ENCODE measurements around the gene MKX.
"Not testable (repeated sequence)": the region's sequence is repeated elsewhere in the genome, so short reads cannot be mapped to it uniquely, and the experiment has no call there.

The MKX gene

GRCh38 chr10:27688991-27689390 lies 56.6 kb downstream of the MKX start:
- no peak overlapping the region for H3K27ac Mint-ChIP-seq
- H3K4me3 Mint-ChIP-seq = no peak overlapping the region
- H3K4me1 Mint-ChIP-seq (ENCODE audit: low read depth) = no peaks in the 10 kb centered on the region
- peaks cover 10% of the 10 kb centered on the region for H3K27me3 Mint-ChIP-seq
- peaks cover 12% of the 10 kb centered on the region for H3K9me3 Mint-ChIP-seq (ENCODE audit: low read depth)
- H3K36me3 Mint-ChIP-seq = no peaks in the 10 kb centered on the region

- H3K36me3 Mint-ChIP-seq = no peaks in the 10 kb centered on the region
- no peaks in the 10 kb centered on the region for H3K4me1 Mint-ChIP-seq (ENCODE audit: low read depth)
These were observed 57.3 kb downstream of the MKX start for GRCh38 chr10:27688276-27688675.

GRCh38 chr10:27687743-27688142 lies 57.9 kb downstream of the MKX start:
- Mint-ChIP-seq H3K36me3 (no peaks in the 10 kb centered on the region), H3K4me3 (no peak overlapping the region), H3K27ac (no peak overlapping the region), H3K4me1 (ENCODE audit: low read depth) (no peaks in the 10 kb centered on the region), H3K27me3 (peaks cover 8% of the 10 kb centered on the region), H3K9me3 (ENCODE audit: low read depth) (peaks cover 12% of the 10 kb centered on the region)

More at GRCh38 chr10:27688276-27688675, 57.3 kb downstream of the MKX start:
- peaks cover 8% of the 10 kb centered on the region for H3K27me3 Mint-ChIP-seq
- H3K27ac Mint-ChIP-seq = no peak overlapping the region
- no peak overlapping the region for H3K4me3 Mint-ChIP-seq
- H3K9me3 Mint-ChIP-seq (ENCODE audit: low read depth) = peaks cover 12% of the 10 kb centered on the region

GRCh38 chr10:27687326-27687725 lies 58.3 kb downstream of the MKX start:
- no peak overlapping the region for H3K4me3 Mint-ChIP-seq
- no peak overlapping the region for H3K27ac Mint-ChIP-seq
- no peaks in the 10 kb centered on the region for H3K36me3 Mint-ChIP-seq
- peaks cover 12% of the 10 kb centered on the region for H3K9me3 Mint-ChIP-seq (ENCODE audit: low read depth)
- no peaks in the 10 kb centered on the region for H3K4me1 Mint-ChIP-seq (ENCODE audit: low read depth)
- H3K27me3 Mint-ChIP-seq = peaks cover 8% of the 10 kb centered on the region

GRCh38 chr10:27685681-27686080 lies 59.9 kb downstream of the MKX start:
- Mint-ChIP-seq H3K27me3 (peaks cover 8% of the 10 kb centered on the region), H3K4me1 (ENCODE audit: low read depth) (no peaks in the 10 kb centered on the region), H3K36me3 (no peaks in the 10 kb centered on the region), H3K27ac (no peak overlapping the region), H3K9me3 (ENCODE audit: low read depth) (peaks cover 12% of the 10 kb centered on the region), H3K4me3 (no peak overlapping the region)

- no peaks in the 10 kb centered on the region for H3K9me3 Mint-ChIP-seq (ENCODE audit: low read depth)
- H3K27ac Mint-ChIP-seq = no peak overlapping the region
- H3K4me3 Mint-ChIP-seq = no peak overlapping the region
- H3K27me3 Mint-ChIP-seq = peaks cover 2% of the 10 kb centered on the region
- H3K36me3 Mint-ChIP-seq = no peaks in the 10 kb centered on the region
- no peaks in the 10 kb centered on the region for H3K4me1 Mint-ChIP-seq (ENCODE audit: low read depth)
These were observed 62.4 kb downstream of the MKX start for GRCh38 chr10:27683226-27683625.

- H3K27ac Mint-ChIP-seq; H3K4me1 Mint-ChIP-seq (ENCODE audit: low read depth); H3K9me3 Mint-ChIP-seq (ENCODE audit: low read depth); H3K36me3 Mint-ChIP-seq; H3K4me3 Mint-ChIP-seq; H3K27me3 Mint-ChIP-seq: not testable (repeated sequence)
These were observed 63.8 kb downstream of the MKX start for GRCh38 chr10:27681795-27682194.

- Mint-ChIP-seq H3K36me3 (no peaks in the 10 kb centered on the region), H3K9me3 (ENCODE audit: low read depth) (no peaks in the 10 kb centered on the region), H3K27ac (no peak overlapping the region), H3K27me3 (no peaks in the 10 kb centered on the region), H3K4me3 (no peak overlapping the region), H3K4me1 (ENCODE audit: low read depth) (no peaks in the 10 kb centered on the region)
These were observed 64.7 kb downstream of the MKX start for GRCh38 chr10:27680691-27681605.

- no peaks in the 10 kb centered on the region for H3K36me3 Mint-ChIP-seq
These were observed 65.5 kb downstream of the MKX start for GRCh38 chr10:27680006-27680557.

GRCh38 chr10:27679369-27679912 lies 66.2 kb downstream of the MKX start:
- Mint-ChIP-seq H3K4me3 (no peak overlapping the region), H3K36me3 (no peaks in the 10 kb centered on the region), H3K27ac (no peak overlapping the region), H3K4me1 (ENCODE audit: low read depth) (no peaks in the 10 kb centered on the region), H3K9me3 (ENCODE audit: low read depth) (no peaks in the 10 kb centered on the region), H3K27me3 (no peaks in the 10 kb centered on the region)

More at GRCh38 chr10:27680006-27680557, 65.5 kb downstream of the MKX start:
- Mint-ChIP-seq H3K9me3 (ENCODE audit: low read depth) (no peaks in the 10 kb centered on the region), H3K27ac (no peak overlapping the region), H3K4me1 (ENCODE audit: low read depth) (no peaks in the 10 kb centered on the region), H3K4me3 (no peak overlapping the region), H3K27me3 (no peaks in the 10 kb centered on the region)

- Mint-ChIP-seq H3K9me3 (ENCODE audit: low read depth) (no peaks in the 10 kb centered on the region), H3K27me3 (no peaks in the 10 kb centered on the region), H3K4me3 (no peak overlapping the region), H3K27ac (no peak overlapping the region), H3K36me3 (no peaks in the 10 kb centered on the region), H3K4me1 (ENCODE audit: low read depth) (no peaks in the 10 kb centered on the region)
These were observed 67.5 kb downstream of the MKX start for GRCh38 chr10:27678166-27678565.

GRCh38 chr10:27673065-27673464 lies 72.6 kb downstream of the MKX start:
- H3K9me3 Mint-ChIP-seq (ENCODE audit: low read depth) = no peaks in the 10 kb centered on the region
- no peaks in the 10 kb centered on the region for H3K4me1 Mint-ChIP-seq (ENCODE audit: low read depth)
- no peaks in the 10 kb centered on the region for H3K27me3 Mint-ChIP-seq
- H3K4me3 Mint-ChIP-seq = no peak overlapping the region
- H3K27ac Mint-ChIP-seq = no peak overlapping the region
- H3K36me3 Mint-ChIP-seq = no peaks in the 10 kb centered on the region

- H3K4me1 Mint-ChIP-seq (ENCODE audit: low read depth) = no peaks in the 10 kb centered on the region
- no peaks in the 10 kb centered on the region for H3K27me3 Mint-ChIP-seq
- H3K9me3 Mint-ChIP-seq (ENCODE audit: low read depth) = no peaks in the 10 kb centered on the region
- no peak overlapping the region for H3K4me3 Mint-ChIP-seq
- no peak overlapping the region for H3K27ac Mint-ChIP-seq
- H3K36me3 Mint-ChIP-seq = no peaks in the 10 kb centered on the region
These were observed 73.8 kb downstream of the MKX start for GRCh38 chr10:27671821-27672220.

GRCh38 chr10:27664461-27664860 lies 81.2 kb downstream of the MKX start:
- H3K27ac Mint-ChIP-seq = no peak overlapping the region
- peaks cover 17% of the 10 kb centered on the region for H3K27me3 Mint-ChIP-seq
- no peaks in the 10 kb centered on the region for H3K4me1 Mint-ChIP-seq (ENCODE audit: low read depth)
- no peaks in the 10 kb centered on the region for H3K9me3 Mint-ChIP-seq (ENCODE audit: low read depth)
- no peak overlapping the region for H3K4me3 Mint-ChIP-seq
- no peaks in the 10 kb centered on the region for H3K36me3 Mint-ChIP-seq

GRCh38 chr10:27663621-27664020 lies 82.0 kb downstream of the MKX start:
- no peak overlapping the region for H3K27ac Mint-ChIP-seq
- no peak overlapping the region for H3K4me3 Mint-ChIP-seq
- no peaks in the 10 kb centered on the region for H3K9me3 Mint-ChIP-seq (ENCODE audit: low read depth)
- peaks cover 17% of the 10 kb centered on the region for H3K27me3 Mint-ChIP-seq
- no peaks in the 10 kb centered on the region for H3K36me3 Mint-ChIP-seq
- no peaks in the 10 kb centered on the region for H3K4me1 Mint-ChIP-seq (ENCODE audit: low read depth)
